ENCODE results near the gene NT5DC1. TPM values are rescaled to one million over a fixed set of nuclear protein-coding genes. Genes with fewer than 3 reads are reported as not detected.
A peak's percentile ranks its signal among the peaks of the same experiment; 100 is the strongest.
"Not testable (repeated sequence)": the region's sequence is repeated elsewhere in the genome, so short reads cannot be mapped to it uniquely, and the experiment has no call there.

The NT5DC1 gene
- total RNA-seq, 1 experiment from 2014 or later, result 14.3 TPM

DNA sequence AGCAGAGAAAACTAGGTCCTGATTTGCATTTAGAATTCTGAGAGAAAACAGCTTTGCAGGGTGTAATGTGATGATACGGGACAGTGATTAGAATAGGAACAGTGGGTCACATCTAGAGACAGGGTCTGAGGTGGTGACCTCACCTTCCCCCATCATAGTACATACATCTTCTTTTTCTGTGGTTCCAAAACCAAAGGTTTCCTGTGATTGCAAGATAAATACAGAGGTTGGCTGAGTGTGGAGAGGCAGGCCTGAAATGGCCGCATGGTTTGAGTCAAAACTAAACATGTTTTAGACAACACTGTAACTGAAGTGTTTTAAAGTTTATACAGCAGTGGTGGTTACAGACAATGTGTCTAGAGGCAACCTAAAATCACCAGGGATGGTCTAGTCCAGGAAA is 10.4 kb upstream of the NT5DC1 start:
- DNase-seq (ENCODE audit: low read depth), result no peak

DNA sequence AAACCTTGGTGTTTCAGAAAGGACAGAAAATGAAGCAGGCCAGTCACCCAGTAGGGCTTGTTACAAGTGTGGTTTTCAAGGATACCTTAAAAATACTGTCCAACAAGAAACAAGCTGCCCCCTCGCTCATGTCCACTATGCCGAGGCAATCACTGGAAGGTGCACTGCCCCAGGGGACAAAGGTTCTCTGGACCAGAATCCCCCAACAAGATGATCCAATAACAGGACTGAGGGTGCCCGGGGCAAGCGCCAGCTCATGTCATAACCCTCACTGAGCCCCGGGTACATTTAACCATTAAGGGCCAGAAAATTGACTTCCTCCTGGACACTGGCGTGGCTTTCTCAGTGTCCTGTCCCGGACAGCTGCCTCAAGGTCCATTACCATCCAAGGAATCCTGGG is 6.6 kb upstream of the NT5DC1 start:
- no peak for DNase-seq (ENCODE audit: low read depth)

DNA sequence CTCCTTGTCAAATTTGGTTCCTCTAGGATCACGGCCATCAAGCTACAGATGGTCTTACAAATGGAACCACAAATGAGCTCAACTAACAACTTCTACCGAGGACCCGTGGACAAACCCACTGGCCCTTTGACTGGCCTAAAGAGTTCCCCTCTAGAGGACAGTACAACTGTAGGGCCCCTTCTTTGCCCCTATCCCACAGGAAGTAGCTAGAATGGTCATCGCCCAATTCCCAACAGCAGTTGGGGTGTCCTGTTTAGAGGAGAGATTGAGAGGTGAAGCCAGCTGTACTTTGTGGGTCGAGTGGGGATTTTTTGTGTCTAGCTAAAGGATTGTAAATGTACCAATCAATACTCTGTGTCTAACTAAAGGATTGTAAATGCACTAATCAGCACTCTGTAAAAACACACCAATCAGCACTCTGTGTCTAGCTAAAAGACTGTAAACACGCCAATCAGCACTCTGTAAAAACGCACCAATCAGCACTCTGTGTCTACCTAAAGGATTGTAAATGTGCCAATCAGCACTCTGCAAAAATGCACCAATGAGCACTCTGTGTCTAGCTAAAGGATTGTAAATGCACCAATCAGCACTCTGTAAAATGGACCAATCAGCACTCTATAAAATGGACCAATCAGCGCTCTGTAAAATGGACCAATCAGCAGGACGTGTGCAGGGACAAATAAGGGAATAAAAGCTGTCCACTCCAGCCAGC is 4.4 kb upstream of the NT5DC1 start:
- not testable (repeated sequence) for DNase-seq (ENCODE audit: low read depth)

DNA sequence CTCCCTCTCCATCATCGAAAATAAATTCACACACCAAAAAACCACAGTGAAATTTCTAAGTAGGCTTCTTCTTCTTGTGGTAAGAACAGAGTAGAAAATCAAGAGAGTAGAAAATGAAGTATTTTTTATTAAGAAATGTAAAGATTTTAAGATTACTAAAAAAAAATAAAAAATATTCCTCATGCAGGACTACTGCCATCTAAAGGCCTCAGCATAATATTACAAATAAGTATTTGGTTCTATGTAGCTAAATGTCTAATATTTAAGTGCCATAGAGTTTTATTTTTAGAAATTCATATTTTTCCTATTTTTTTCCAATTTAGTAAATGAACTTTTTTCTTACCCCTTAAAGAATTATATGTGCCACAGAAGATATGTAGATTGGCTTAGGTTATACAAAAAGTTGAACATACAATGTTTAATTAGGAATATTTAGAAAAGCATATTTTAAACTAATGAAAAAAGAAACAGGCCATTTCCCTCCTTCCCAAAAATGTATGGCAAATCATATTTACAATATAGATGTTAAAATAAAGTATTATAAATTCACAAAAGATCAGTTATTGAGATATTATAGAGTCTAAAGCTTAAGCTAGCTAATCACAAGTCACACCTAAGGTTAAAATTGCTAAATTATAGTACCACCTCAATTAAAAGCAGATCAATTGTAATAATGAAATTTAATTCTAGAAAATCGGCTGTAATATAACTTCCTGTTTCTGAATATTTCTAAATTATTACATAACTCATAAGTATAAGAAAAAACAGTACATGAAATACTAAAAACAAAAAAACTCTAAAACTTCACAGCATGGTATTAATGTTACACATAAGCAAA is 3.5 kb upstream of the NT5DC1 start:
- DNase-seq (ENCODE audit: low read depth), result peak; percentile 19

DNA sequence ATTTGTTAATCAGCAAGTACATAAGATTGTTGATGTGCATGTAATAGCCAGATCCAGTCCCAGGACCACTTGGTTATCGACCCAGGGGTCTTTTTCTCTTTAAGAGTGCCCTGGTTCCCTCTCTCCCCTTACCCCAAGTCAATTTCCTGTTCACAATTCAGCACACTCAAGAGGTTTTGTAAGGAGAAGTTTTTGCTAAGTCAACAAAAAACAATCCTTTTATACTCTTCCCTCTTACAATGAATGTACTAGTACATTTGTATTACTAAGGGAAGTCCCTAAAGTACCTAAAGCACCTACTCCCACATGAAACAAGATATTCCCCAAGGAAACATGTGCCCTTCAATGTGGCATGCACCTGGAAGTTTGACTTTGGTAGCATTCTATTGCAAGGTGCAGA is 1.6 kb upstream of the NT5DC1 start:
- DNase-seq (ENCODE audit: low read depth), result no peak

DNA sequence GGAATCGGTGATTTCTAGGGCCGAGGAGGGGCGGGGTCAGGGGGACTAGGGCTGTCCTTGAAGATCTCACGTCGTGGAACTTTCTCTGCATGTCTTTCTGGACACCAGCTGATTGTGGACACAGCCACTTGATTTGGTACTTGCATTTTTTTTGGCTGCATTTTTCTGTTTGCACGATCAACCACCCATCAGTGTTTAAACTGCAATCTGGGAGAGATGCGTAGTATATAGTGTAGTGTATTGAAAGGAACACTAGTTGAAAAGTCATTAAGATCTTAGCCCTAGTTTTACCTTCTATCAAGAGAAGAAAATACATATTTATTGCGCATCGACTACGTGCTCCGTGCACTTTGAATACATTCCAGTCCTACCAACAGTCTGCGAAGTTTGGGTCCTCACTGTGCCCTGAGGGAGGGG is 657 bp downstream of the NT5DC1 start:
- DNase-seq (ENCODE audit: low read depth), result no peak

DNA sequence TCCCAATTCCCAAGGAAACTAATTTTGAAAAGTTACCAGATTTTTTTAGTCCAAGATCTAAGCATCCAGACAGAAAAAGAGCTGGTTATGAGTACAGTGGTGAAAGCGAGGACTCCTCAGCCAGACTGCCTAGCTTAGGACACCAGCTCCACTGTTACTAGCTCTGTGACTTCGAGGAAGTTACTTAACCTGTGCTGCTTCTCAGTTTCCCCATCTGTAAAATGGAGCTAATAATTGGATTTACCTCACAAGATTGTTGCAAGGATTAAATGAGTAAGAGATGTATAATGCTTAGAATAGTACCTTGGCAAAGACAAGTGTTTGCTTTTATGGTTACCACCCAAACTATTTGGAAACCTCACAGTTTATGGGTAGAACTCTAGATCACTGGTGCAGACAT is 1.1 kb downstream of the NT5DC1 start:
- DNase-seq (ENCODE audit: low read depth), result no peak

DNA sequence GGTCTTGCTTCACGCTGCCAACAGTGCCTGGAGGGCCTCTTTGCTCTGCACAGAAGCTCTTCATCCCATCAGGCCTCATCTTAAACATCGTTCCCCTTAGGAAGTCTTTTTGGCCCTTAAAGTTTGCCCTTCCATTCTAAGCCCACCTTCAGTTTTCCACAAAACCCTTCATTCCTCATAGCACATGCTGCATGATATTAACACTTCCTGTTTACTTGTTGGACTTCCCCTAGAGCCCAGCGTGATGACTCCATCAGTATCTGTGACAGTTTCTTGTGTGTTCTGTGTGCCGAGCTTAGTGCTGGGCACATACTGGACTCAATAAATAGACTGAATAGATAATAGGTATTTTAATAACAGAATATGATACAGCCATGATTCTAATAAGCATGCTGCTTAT is 2.2 kb downstream of the NT5DC1 start:
- no peak for DNase-seq (ENCODE audit: low read depth)

DNA sequence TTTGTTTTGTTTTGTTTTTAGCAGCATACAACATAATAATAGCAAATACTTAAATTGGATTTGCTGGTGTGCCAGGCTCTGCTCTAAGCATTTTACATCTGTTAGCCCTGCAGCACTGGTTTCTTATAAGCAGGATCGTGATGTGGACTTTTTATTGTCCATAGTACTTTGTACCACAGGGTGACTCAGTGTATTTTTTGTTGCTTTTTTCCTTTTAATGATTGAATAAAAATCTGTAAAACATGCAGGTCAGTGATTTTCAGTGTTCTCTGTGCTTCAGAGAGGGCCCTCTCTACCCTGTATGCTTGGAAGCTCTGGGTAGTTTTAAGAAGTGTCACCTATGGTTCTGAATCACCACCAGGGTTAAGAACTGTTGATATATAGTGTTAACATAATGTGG is 4.0 kb downstream of the NT5DC1 start:
- no peak for DNase-seq (ENCODE audit: low read depth)

DNA sequence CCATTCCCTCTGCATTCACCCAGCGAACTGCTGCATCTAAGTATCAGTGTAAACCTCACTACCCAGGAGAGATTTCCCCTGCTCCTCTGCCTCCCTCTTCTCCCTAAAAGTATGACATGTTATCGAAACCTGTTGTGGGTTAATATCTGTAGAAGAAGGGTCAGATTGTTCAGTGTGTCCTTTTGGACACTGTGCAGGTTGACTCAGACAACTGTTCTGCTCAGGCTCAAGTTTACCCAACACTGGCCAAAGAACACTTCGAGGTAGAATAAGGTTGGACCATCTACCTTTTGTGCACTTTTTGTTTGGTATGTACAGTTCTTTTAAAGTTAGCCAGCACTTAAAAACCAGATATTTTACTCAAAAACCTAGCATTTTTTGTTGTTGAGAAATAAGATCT is 4.6 kb downstream of the NT5DC1 start:
- no peak for DNase-seq (ENCODE audit: low read depth)

DNA sequence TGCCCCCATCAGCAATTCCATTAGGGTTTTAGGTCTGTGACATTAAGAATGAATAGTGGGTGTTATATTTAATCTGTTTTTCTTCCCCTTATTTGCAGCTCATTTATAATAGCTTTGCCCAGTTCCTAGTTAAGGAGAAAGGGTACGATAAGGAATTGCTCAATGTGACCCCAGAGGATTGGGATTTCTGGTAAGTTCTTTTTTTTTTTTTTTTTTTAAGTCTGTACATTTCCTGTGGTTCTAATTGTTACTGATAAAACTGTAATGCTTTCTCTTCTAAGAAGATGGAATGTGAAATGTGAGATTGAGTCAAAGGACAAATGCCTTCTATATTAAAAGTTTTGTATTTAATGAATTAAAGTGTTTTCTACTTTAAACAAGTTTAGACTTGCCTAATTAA is 5.5 kb downstream of the NT5DC1 start:
- no peak for DNase-seq (ENCODE audit: low read depth)

DNA sequence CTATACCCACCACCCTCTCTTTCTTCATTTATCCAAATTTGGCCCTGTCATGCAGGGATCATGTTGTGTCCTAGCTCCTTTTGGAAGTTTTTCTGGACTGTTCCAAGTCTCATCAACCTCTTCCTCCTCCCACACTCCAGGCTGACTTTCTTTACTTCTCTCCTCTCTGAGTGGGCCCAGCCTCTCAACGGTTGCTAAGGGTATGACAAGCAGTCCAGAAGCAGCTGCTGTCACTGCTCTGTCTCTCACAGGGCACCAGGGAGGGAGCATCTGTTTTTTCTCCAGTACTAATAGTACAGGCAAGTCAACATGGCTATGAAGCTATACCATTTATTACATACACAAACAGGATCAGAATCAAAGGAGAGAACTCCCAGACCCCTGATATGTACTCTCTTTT is 8.2 kb downstream of the NT5DC1 start:
- DNase-seq (ENCODE audit: low read depth), result no peak

DNA sequence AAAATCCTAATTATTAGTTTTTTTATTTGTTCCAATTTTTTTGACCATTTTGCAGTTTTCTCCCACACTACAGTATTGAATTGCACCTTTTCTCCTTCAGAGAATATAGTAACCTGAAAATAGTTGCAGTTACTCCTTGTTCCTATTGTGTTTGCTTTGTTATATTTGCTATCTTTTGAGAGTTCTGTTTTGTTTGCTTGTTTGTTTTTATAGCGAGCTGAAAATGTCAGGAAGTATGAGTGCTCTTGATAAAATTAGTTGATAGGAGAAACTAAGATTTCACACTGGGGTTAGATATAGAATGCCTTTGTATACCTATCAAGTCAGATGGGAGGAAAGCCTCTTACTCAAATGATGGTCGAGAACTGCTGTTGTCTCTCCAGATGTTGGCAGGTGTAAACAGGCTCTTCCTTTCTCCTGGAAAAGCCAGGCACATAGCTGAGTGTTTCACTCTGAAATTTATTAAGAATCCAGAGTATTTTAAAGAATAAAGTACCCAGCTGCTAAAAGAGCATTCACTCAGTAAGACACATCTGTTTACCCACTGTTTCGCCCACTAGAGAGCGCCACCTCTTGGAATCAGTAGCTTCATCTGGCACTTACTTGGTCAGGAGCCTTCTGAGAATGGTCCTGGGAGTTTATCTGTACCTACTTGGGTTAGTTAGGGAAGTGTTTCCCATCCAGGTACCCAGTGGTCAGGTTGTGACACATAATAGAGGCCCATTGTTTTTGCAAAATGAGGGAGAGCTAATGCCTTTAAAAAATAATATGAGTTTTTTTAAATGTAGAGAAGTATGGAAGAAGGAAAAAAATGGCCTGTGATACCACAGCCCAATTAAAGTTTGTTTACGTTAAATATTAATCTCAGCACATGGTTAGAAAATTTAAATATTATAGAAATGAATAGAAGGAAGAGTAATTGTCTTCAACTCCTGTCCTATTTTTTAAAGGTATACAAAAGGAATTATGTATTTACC is 11.2 kb downstream of the NT5DC1 start:
- DNase-seq (ENCODE audit: low read depth), result peak; percentile 36

DNA sequence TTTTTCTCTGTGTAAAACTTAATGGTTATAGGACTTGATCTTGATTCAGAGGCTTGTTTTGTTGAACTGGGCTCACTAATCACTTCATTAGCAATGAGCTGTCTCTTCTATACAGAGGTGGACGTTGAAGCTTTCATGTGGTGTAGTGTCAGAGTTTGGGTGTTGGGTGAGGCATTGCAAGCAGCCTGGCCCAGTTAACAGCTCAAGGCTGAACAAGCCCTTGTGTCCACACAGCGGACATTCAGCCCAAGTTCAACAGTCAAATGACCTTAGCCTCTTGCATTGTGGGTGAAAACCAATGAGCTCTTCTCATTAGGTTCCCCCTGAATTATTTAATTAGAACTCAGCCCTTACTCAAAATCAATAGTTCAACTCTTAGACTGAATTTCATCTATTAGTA is 12.7 kb downstream of the NT5DC1 start:
- no peak for DNase-seq (ENCODE audit: low read depth)

DNA sequence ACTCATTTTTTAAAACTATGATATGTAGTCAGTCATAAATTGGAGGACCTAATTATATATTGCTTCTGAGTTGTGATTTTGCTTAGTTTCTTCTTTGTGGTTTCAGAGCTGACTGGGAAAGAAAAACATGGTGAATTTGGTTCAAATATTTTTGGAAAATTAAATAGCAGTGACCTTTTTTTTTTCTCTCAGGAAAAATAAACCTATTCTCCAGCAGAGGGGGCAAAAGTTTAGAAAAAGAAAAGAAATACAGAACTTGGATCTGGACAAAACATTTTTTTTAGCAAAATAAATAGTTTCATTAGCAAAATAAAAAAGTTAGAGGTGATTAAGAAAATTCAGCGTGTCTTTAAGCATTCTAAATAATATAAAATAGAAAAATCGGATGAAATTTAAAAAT is 15.1 kb downstream of the NT5DC1 start:
- DNase-seq (ENCODE audit: low read depth), result no peak

DNA sequence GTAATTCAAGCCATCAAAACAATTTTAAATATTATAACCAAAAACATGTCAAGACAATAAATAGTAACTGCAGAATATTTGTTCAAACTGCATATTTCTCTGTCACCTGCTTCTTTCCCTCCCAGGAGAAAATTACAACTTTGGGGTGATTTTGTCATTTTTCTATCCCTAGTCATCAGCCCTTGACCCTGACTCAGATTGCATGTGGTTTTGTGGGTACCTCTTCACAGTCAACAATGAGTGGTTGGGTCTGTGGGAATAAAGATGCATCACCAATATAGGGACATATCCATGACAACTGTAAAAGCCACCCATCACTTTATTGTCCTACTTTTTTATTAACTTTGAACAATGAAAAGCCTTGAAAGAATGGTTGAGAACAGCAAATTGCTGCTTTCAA is 18.0 kb downstream of the NT5DC1 start:
- peak; percentile 58 for DNase-seq (ENCODE audit: low read depth)

DNA sequence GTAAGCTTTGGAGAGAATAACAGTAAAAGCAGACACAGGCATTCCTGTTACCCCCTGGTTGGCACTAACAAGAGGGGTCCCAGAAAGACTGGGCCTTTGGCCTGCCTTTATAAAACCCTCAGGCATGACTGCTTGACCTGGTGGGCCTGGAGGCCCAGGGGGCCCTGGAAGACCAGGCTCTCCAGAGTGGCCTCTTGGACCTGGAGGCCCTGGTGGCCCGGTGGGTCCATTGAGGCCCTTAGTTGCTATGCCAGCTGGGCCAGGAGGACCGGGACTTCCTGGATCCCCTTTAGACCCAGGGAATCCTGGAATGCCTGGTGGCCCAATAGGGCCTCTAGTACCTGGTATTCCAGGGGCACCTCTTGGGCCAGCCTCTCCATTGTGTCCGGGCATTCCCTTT is 19.8 kb downstream of the NT5DC1 start:
- DNase-seq (ENCODE audit: low read depth), result no peak

DNA sequence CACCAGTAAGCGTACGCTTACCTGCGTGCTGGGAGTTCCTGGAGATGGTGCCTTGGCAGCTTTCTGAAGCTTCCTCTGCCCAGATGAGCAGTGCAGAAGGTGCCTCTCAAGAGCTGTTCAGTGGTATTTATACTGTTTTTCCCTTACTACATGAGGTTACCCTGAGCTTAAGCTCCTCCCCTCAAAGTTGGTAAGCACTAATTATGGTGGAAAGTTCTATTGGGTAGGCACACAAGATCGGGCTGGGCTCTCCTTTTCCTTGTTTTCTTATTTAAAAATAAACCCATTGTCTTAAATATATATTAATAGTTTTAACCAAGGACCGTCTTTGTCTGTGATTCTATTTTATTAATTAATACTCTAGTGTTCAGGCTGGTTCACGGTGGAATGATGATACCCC is 25.4 kb downstream of the NT5DC1 start, which contains the start of gene COL10A1:
Gene COL10A1 (minus strand): TSS at position 101 of the 400 bp plus-strand sequence. CDS start 640 bp downstream, outside the sequence.
- no peak for DNase-seq (ENCODE audit: low read depth)

DNA sequence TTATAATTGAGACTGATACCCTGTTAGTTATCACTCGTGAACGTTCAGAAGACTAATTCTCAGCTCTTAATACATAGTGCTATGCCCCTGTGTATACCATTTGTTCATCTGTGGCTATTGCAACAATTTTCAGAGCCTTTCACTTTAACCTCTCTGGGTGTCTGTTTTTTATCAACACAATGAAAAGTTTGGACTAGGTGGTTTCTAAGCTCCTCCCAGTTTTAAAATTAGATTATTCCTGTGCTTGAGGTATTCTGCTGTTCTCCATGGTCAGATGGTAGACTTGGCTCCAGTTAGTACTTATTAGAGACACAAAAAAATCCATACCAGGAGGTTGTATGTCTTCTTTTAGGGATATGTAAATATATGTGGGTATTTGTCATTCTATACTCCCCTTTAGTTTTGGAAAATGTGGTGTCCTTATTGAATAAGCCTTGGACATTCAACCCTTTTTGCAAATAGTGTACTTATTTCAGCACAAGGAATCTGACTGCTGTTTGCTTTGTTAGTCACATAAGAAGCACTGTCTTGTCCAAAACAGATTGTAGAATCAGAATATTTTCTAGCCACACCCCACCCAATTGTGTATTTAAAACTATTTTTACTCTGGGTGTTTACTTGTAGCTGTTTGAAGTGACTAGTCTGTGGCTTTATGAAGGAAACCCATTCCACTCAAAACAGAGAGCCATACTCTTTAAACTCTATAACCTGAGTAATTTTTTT is 27.3 kb downstream of the NT5DC1 start:
- DNase-seq (ENCODE audit: low read depth), result no peak

DNA sequence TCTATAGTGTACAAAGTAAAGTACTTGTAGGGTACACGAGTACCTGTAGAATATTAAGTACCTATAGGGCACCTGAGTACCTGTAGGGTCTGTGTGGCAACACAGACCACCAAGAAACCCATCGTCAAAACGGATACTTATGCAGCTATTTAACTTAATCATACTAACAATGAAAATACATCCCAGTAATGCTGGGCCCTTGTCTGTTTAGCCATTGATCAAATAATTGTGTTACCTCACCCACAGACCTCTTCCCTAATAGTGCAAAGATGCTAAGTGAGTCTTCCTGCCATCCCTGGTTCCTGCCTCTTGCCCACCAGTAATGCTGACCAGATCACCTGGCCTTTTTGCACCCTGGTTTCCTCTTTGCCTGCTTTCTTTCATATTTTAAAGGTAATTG is 32.8 kb downstream of the NT5DC1 start:
- no peak for DNase-seq (ENCODE audit: low read depth)

DNA sequence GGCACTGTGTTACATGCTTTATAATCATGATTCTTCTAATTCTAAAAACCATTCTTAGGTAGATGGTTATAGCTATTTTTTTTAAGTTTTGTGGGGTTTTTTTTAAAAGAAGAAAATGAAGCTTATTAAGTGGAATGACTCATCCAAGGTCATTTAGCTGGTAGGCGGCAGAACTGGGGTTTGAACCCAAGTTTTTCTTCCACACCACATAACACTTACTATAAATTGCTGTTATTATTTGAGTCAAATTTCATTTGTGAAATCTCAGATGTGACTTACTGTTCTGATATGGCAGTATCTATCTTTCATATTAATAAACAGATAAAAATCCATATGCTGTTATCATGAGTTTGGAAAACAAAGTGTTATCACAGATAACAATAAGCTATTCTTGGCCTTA is 35.7 kb downstream of the NT5DC1 start:
- DNase-seq (ENCODE audit: low read depth), result no peak
